Gastroesophageal sphincter (tissue), 3 donors: ENCODE results near the gene MMP11.

ENCODE experiments used
- POLR2A ChIP-seq, 2 donors: fragments of 450-650 bp; IDR thresholded peaks; one replicate each; pipeline ENCODE4 v1.6.1; 2017; ENCODE audit warnings: antibody characterized with exemption in 2 of 2, mild to moderate bottlenecking in 2 of 2, moderate library complexity in 1 of 2
- TF ChIP-seq, protein P1 (sequence below), 4 experiments: fragments of 200-600 bp in 2 of 4; fragments of 450-650 bp in 2 of 4; sonication (generic) in 1 of 4; IDR thresholded peaks; one replicate each; pipeline ENCODE4 v1.5.1; 2017 to 2019; ENCODE audit warnings: antibody characterized with exemption in 4 of 4, mild to moderate bottlenecking in 2 of 4, moderate library complexity in 2 of 4

DNA sequence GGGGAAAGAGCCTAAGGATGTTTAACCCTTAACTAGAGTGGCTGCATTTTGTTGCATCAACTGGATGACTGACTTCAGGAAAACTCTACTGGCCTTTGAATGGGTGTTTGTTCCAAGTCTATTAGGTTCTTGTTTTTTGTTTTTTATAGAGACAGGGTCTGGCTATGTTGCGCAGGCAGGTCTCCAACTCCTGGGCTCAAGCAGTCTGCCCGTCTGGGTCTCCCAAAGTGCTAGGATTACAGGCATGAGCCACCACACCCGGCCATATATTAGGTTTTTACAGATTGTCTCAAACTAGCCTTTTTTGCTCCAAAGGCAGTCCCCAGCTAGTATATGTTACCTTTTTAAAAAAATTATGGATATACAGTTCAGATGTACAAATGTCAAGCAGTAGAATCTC lies 15.3 kb downstream of the MMP11 start:
- TF ChIP-seq, protein P1, sequence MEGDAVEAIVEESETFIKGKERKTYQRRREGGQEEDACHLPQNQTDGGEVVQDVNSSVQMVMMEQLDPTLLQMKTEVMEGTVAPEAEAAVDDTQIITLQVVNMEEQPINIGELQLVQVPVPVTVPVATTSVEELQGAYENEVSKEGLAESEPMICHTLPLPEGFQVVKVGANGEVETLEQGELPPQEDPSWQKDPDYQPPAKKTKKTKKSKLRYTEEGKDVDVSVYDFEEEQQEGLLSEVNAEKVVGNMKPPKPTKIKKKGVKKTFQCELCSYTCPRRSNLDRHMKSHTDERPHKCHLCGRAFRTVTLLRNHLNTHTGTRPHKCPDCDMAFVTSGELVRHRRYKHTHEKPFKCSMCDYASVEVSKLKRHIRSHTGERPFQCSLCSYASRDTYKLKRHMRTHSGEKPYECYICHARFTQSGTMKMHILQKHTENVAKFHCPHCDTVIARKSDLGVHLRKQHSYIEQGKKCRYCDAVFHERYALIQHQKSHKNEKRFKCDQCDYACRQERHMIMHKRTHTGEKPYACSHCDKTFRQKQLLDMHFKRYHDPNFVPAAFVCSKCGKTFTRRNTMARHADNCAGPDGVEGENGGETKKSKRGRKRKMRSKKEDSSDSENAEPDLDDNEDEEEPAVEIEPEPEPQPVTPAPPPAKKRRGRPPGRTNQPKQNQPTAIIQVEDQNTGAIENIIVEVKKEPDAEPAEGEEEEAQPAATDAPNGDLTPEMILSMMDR (IDR thresholded peaks at IDR 0.05): no peak
- no peak for TF ChIP-seq POLR2A (IDR thresholded peaks at IDR 0.05)
